ENCODE results near the gene IL17RD. TPM values are rescaled to one million over a fixed set of nuclear protein-coding genes. Genes with fewer than 3 reads are reported as not detected.

Gene IL17RD
- total RNA-seq, 1 donor from 2014 or later: 26.1 TPM

DNA sequence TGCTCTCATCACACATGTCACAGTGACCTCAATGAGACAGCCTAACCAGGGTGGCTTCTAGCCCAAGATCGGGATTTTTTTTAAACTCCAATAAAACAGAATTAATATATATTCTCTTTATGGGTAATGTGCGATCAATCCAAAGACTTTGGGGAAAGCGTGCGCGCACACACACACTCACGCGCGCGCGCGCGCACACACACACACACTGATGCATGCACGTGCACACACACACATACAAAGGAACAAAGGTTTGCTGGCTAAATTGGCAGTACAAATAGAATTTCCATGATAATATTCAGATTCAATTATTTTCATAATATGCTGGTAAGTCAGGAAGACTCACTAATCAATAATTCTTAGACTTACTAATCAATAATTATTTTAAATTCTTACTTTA lies 19.3 kb downstream of the IL17RD start:
- H3K4me3 ChIP-seq: no peak overlapping the region
- no peaks in the 10 kb centered on the region for H3K9me3 Mint-ChIP-seq
- H3F3A ChIP-seq (ENCODE audit: low read depth): peaks cover 8% of the 10 kb centered on the region
- no peak overlapping the region for H3K4me2 ChIP-seq
- no peaks in the 10 kb centered on the region for H3K9me3 ChIP-seq (ENCODE audit: low read depth)
- no peak overlapping the region for H3K4me3 Mint-ChIP-seq
- TF ChIP-seq, protein P1, sequence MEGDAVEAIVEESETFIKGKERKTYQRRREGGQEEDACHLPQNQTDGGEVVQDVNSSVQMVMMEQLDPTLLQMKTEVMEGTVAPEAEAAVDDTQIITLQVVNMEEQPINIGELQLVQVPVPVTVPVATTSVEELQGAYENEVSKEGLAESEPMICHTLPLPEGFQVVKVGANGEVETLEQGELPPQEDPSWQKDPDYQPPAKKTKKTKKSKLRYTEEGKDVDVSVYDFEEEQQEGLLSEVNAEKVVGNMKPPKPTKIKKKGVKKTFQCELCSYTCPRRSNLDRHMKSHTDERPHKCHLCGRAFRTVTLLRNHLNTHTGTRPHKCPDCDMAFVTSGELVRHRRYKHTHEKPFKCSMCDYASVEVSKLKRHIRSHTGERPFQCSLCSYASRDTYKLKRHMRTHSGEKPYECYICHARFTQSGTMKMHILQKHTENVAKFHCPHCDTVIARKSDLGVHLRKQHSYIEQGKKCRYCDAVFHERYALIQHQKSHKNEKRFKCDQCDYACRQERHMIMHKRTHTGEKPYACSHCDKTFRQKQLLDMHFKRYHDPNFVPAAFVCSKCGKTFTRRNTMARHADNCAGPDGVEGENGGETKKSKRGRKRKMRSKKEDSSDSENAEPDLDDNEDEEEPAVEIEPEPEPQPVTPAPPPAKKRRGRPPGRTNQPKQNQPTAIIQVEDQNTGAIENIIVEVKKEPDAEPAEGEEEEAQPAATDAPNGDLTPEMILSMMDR (IDR thresholded peaks at IDR 0.05): no peak
- TF ChIP-seq EZH2 (IDR thresholded peaks at IDR 0.05): no peak
- TF ChIP-seq EZH2phosphoT487 (IDR thresholded peaks at IDR 0.05): no peak
- peaks cover 31% of the 10 kb centered on the region for H3K36me3 Mint-ChIP-seq
- no peaks in the 10 kb centered on the region for H3K36me3 ChIP-seq
- no peak overlapping the region for H3K27ac Mint-ChIP-seq
- no peak overlapping the region for H3K27ac ChIP-seq
- H2AFZ ChIP-seq (replicated peaks): no peak overlapping the region
- H3K4me1 ChIP-seq: peaks cover 34% of the 10 kb centered on the region
- peaks cover 14% of the 10 kb centered on the region for H3K27me3 ChIP-seq
- peaks cover 2% of the 10 kb centered on the region for H3K27me3 Mint-ChIP-seq (ENCODE audit: insufficient read depth, low read depth)
- H4K20me1 ChIP-seq (ENCODE audit: low read depth): peaks cover 32% of the 10 kb centered on the region
- peaks cover 77% of the 10 kb centered on the region for H3K4me1 Mint-ChIP-seq
- no peak for DNase-seq (ENCODE audit: low spot score)
- H3K9ac ChIP-seq: no peak overlapping the region
- H3K79me2 ChIP-seq (ENCODE audit: low read depth): peaks cover 37% of the 10 kb centered on the region

DNA sequence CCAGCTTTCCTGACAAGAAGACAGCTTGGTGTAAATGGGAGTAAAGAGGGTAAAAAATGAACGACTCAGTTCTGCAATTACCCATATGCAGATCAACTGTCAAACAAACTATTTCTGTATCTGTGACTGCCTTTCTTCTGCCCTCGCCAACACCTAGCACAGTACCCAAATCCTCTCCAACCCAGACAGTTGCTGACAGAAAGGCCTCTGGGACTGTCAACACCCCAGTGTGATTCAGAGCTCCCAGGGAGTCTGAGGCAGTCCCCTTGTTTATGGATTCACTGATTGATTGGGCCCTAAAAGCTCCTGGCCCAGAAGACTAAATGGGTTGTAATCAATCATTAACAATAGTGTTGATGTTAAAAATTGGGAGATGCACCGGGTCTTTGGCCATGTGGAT lies 20.2 kb downstream of the IL17RD start:
- Histone ChIP-seq H3K27me3 (peaks cover 14% of the 10 kb centered on the region), H4K20me1 (ENCODE audit: low read depth) (peaks cover 23% of the 10 kb centered on the region), H2AFZ (replicated peaks) (no peak overlapping the region), H3K4me2 (no peak overlapping the region), H3K9me3 (ENCODE audit: low read depth) (no peaks in the 10 kb centered on the region), H3K4me3 (no peak overlapping the region), H3K4me1 (peaks cover 25% of the 10 kb centered on the region), H3K79me2 (ENCODE audit: low read depth) (peaks cover 34% of the 10 kb centered on the region), H3F3A (ENCODE audit: low read depth) (peaks cover 8% of the 10 kb centered on the region), H3K9ac (no peak overlapping the region), H3K27ac (no peak overlapping the region), H3K36me3 (no peaks in the 10 kb centered on the region)
- no peak for DNase-seq (ENCODE audit: low spot score)
- H3K4me3 Mint-ChIP-seq: no peak overlapping the region
- TF ChIP-seq EZH2phosphoT487 (IDR thresholded peaks at IDR 0.05) (no peak), EZH2 (IDR thresholded peaks at IDR 0.05) (no peak)
- TF ChIP-seq, protein P1 (IDR thresholded peaks at IDR 0.05): no peak
- H3K27ac Mint-ChIP-seq: no peak overlapping the region
- H3K27me3 Mint-ChIP-seq (ENCODE audit: insufficient read depth, low read depth): peaks cover 2% of the 10 kb centered on the region
- no peaks in the 10 kb centered on the region for H3K9me3 Mint-ChIP-seq
- peaks cover 71% of the 10 kb centered on the region for H3K4me1 Mint-ChIP-seq
- H3K36me3 Mint-ChIP-seq: peaks cover 31% of the 10 kb centered on the region

DNA sequence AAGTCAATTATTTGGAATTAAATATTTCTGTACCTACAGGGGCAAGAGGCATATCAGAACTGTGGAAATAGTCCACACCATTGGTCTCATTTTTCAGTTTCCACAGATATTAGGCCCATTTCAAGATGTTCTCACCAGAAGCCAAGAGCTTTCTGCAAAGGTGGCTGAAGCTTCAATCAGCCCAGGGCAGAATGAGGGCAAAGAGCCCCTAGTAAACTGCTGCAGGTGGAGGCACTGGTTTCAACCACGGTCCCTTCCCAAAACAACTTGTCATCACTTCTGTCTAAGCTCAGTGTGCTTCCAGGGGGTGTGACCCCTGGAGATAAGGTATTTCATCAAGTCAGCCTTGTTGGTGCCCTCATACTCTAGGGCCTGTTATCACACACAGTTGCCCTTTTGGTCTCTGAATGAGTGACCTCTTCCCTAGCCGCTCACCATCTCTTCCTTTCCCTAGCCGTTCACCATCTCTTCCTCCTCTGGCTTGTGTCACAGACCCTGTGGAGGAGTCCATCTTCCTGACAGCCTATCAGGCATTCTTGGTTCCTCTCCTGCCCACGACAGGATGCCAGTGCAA lies 21.2 kb downstream of the IL17RD start:
- peaks cover 68% of the 10 kb centered on the region for H3K4me1 Mint-ChIP-seq
- Histone ChIP-seq H3K36me3 (no peaks in the 10 kb centered on the region), H3K79me2 (ENCODE audit: low read depth) (peaks cover 26% of the 10 kb centered on the region), H4K20me1 (ENCODE audit: low read depth) (peaks cover 17% of the 10 kb centered on the region), H3K4me2 (no peak overlapping the region), H3K9ac (no peak overlapping the region), H3F3A (ENCODE audit: low read depth) (peaks cover 8% of the 10 kb centered on the region), H3K4me3 (no peak overlapping the region), H3K27me3 (peaks cover 14% of the 10 kb centered on the region), H2AFZ (replicated peaks) (no peak overlapping the region), H3K9me3 (ENCODE audit: low read depth) (no peaks in the 10 kb centered on the region), H3K27ac (no peak overlapping the region), H3K4me1 (peaks cover 18% of the 10 kb centered on the region)
- H3K36me3 Mint-ChIP-seq: peaks cover 33% of the 10 kb centered on the region
- H3K4me3 Mint-ChIP-seq: no peak overlapping the region
- H3K9me3 Mint-ChIP-seq: no peaks in the 10 kb centered on the region
- TF ChIP-seq EZH2 (IDR thresholded peaks at IDR 0.05) (no peak), EZH2phosphoT487 (IDR thresholded peaks at IDR 0.05) (no peak)
- TF ChIP-seq, protein P1 (IDR thresholded peaks at IDR 0.05): no peak
- H3K27ac Mint-ChIP-seq: peak overlapping the region; percentile 53
- peaks cover 1% of the 10 kb centered on the region for H3K27me3 Mint-ChIP-seq (ENCODE audit: insufficient read depth, low read depth)
- DNase-seq (ENCODE audit: low spot score): no peak
